K562 treated with DMSO at 1 percent for 4 hours (cell line): ENCODE data around the gene LRP5. TPM values are rescaled to one million over a fixed set of nuclear protein-coding genes. Genes with fewer than 3 reads are reported as not detected.

Experiments used
- total RNA-seq: library from RNA; unstranded; fragments of 300-600 nt; gene quantifications from 2 replicates; pipeline ENCODE4 v1.2.3, GENCODE V29; 2022; ENCODE audit not compliant: insufficient read depth

The LRP5 gene
- total RNA-seq = 27.1 and 32.8 TPM in 2 replicates

DNA sequence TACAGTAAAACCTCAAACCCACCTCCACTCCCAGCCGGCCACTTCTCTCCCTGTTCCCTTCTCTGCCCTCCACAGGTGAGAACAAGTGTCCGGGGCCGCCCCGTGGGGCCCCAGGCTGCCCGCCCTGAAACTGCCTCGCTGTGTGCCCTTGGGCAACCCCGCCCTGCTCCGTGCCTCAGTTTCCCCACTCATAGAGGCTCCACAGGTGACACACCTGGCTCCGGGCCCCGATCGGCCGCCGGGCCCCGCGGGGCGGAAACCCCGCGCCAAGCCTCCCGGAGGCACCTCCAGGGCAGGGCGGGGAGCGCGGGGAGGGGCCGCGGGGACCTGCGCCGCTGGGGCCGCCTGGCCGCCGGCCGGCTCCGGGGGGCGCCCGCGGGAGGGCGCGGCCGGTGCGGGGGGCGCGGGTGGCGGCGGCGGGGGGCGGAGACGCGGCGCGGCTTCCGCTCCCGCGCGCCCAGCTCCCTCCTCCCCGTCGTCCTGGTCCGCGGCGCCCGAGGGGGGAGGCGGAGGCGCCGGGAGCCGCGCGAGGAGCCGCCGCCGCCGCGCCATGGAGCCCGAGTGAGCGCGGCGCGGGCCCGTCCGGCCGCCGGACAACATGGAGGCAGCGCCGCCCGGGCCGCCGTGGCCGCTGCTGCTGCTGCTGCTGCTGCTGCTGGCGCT is at the start of gene LRP5:
LRP5 (plus strand) TSS at position 475 of the 663 bp plus-strand sequence; CDS start at position 599, 124 bp downstream.

DNA sequence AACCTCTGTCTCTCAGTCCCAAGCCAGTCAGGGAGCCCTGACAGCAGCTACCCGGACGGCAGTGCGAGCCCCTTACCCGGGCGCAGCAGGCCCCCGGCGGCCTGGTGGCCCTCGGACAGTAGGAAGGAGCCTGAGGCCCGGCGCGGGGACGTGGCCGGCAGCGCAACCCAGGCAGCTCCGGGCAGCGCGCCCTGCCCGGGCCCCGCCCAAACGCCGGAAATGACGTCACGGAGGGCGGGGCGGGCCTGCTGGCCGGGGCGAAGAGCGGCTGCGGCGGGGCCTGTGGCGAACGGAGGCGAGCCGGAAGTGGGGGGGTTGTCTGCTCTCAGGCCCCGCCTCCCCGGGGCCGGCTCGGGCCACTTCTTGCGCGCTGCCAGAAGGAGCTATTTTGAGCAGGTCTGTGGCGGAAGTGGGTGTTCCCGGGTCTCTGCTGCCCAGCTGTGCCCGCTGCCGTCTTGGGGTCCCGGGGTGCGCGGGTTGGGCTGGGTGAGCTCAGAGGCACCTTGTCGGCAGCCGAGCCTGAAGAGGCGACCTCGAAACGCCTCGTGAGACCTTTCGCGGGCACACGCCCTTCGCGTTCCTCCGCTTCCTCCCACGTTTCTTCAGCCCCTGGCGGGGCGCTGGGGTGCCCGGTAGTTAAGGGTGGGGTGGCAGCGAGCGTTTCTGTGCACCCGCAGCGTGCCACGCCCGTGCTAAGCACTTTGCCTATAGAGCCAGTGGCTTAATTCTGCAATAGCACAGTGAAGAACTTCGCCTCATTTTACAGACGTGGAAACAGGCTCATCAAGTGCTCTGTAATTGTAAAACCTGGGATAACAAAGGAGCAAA is 40.4 kb upstream of the LRP5 start, which contains the start of gene C11orf24:
C11orf24 (minus strand) TSS at position 193 of the 828 bp plus-strand sequence. CDS start 8,206 bp downstream, outside the sequence.

DNA sequence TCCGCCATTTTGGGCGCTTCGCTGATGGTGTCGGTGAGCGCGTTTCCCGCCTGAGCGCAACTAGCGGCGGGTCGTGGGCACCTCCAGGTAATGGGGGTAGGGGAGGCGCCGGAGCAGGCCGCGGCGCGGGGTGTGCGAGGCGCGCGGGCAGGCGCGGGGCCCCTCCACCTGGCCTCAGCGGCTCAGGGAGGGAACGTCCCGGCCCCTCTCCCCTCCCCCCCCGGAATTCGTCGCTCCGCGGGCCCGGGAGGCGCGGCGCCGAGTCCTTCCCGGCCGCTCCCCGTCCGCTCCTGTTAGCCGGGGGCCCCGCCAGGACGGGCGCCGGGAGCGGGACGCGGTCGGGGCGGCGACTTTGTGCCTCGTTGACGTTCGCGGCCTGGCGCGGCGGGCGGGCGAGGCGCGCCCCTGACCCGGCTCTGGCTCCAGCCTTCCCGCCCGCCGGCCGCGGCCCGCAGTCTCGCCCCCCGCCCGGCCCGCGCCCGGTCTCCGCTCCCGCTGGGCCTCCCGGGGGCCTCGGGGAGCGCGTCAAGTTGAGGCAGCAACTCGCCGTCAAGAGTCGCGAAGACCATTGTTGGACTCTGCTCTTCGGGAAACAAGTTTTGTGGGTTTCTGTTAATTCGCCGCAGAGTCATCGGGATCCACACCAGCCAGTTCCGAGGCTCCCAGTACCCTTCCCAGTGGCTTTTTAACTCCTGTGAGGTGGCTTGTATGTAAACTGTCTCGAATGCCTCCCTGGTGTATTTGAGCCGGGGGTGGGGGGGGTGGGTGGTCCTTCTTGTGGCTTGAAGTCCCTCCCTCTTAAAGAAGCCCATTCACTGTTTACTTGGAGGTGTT is 148.6 kb downstream of the LRP5 start, which contains the start of gene PPP6R3:
PPP6R3 (plus strand) TSS at position 12 of the 834 bp plus-strand sequence. CDS start 76,913 bp downstream, outside the sequence.

Other genes starting within 250 kb of the LRP5 start
- 27.0 and 32.9 TPM in 2 replicates for gene CHKA, start 191.2 kb upstream of the LRP5 start, total RNA-seq
- gene KMT5B, start 99.3 kb upstream of the LRP5 start, total RNA-seq = 10.1 and 12.5 TPM in 2 replicates
- 54.0 and 63.2 TPM in 2 replicates for gene C11orf24, start 40.6 kb upstream of the LRP5 start, total RNA-seq
- gene PPP6R3, start 148.2 kb downstream of the LRP5 start, total RNA-seq = 48.0 and 52.1 TPM in 2 replicates